HG03571 (cell line): ENCODE data around the gene HOXD12.

Experiments used
- ATAC-seq: cut with Tn5 transposase; IDR thresholded peaks from one replicate; pipeline ENCODE4 v1.9.1; 2021; ENCODE audit not compliant: unreplicated experiment

HOXD12 gene

DNA sequence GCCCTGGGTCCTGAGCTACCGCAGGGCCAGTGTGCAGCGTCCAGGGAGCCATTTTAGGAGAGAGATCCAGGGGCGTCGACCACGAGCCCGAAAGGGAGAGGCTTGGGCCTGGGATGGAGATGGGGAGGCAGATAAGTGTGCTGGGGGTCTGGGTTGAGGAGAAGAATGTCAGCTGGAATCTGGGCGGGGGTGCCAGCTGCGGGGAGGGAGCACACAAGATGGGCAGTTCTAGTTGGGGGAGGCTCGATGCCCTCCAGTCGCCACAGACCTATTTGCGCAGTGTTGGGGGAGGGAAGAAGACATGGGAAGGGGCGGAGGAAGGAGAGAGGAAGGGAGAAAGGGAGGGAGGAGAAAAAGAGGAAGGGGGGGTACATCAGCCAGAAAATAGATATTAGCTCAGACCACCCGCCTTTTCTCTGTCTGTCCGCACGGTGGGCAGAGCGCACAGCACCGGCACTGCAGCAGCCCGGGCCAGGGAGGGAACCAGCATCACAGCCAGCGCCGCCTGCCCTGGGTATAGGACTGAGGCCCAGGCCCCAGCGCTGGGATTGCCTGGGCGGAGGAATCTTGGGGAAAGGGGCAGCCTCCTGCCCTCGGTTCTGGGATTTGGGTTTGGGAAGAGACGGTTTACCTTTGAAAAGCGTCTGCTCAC, 5.6 kb downstream of the HOXD12 start:
- ATAC-seq, result no peak

GRCh38 chr2:176105730-176106580, 6.4 kb downstream of the HOXD12 start:
- no peak for ATAC-seq

- ATAC-seq, result no peak
Measured at GRCh38 chr2:176106581-176107539, 7.3 kb downstream of the HOXD12 start, which contains the start of gene HOXD11. TSS of gene HOXD11 (plus strand) at chr2:176107280. CDS start at chr2:176107356, 76 bp downstream.

DNA sequence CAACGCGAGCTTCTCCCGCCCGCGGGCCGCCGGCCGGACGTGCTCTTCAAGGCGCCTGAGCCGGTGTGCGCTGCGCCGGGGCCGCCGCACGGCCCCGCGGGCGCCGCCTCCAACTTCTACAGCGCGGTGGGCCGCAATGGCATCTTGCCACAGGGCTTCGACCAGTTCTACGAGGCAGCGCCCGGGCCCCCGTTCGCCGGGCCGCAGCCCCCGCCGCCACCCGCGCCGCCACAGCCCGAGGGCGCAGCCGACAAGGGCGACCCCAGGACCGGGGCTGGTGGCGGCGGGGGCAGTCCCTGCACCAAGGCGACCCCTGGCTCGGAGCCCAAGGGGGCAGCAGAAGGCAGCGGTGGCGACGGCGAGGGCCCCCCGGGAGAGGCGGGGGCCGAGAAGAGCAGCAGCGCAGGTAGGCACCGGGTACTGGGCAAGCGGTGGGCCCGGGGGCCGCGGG, 8.2 kb downstream of the HOXD12 start:
- ATAC-seq, result no peak

DNA sequence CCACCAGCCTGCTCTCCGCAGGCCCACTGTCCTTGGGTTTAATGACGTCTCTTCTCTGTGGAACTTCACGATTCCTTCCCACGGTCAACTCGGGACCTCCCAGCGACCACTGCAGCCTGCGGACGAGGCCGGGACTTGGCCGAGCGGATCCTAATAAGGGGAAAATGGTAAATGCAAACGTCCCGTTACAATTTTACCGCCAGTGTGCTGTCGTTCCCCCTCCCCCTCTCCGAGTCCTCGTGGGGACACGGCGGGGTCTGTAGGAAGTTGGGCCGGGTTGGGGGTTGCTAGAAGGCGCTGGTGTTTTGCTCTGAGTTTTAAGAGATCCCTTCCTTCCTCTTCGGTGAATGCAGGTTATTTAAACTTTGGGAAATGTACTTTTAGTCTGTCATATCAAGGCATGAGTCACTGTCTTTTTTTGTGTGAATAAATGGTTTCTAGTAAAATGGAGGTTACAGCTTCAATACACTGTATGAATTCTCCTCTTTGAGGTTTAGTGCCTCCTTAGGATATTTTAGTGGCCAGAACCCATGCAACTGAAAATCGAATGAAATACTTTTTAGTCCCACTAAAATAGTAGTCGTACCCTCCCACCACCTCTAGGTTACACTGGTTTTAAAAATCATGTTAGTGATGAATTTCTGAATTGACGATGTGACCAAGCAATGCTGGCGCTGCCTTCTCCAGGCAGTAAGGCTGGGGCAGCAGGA, 9.8 kb downstream of the HOXD12 start:
- ATAC-seq, result no peak

DNA sequence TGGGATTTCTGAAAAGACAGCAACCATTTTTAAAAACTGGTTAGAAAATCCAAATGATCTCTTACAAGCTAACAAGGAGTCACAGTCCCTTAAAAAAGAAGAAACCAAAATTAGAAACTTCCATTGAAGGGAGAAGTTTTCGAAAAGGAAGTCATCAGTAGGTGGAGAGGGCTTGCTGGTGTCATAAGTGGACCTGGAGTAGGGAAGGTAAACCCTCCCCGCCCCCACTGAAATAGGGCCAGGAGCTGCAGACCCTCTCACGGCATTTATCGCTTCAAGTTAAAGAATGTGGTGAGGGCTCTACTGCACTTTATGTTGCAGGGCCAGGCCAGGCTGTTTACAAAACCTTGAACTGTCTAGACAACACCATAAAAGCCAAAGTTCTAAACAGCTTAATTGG, 10.4 kb downstream of the HOXD12 start:
- no peak for ATAC-seq

GRCh38 chr2:176110415-176111308, 11.1 kb downstream of the HOXD12 start:
- ATAC-seq, result no peak

- ATAC-seq, result no peak
Measured at GRCh38 chr2:176111309-176111663, 11.7 kb downstream of the HOXD12 start.

DNA sequence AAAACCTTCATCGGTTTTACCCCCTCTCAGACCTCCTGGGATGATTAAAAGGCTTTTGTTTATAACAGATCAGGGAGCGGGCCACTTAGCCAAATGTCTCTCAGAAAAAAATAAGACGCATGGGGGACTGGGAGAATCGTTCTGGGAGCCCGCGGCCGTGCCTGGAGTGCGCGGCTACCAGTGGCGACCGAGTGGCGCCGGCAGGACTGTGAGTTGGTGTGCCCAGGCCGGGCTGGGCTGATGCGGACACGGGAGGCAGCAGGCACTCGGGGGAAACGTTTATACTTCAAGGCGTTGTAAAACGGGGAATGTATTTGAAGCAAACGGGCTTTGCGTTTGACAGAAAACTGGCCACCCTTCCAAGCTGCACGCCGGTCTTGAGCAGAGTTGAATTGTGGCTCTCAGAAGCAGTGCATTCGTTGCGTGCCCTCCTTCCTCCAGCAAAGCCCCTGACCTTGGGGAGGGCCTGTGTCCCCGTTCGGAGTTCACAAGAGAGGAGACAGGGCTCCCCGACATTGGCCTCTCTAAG, 12.3 kb downstream of the HOXD12 start:
- no peak for ATAC-seq

DNA sequence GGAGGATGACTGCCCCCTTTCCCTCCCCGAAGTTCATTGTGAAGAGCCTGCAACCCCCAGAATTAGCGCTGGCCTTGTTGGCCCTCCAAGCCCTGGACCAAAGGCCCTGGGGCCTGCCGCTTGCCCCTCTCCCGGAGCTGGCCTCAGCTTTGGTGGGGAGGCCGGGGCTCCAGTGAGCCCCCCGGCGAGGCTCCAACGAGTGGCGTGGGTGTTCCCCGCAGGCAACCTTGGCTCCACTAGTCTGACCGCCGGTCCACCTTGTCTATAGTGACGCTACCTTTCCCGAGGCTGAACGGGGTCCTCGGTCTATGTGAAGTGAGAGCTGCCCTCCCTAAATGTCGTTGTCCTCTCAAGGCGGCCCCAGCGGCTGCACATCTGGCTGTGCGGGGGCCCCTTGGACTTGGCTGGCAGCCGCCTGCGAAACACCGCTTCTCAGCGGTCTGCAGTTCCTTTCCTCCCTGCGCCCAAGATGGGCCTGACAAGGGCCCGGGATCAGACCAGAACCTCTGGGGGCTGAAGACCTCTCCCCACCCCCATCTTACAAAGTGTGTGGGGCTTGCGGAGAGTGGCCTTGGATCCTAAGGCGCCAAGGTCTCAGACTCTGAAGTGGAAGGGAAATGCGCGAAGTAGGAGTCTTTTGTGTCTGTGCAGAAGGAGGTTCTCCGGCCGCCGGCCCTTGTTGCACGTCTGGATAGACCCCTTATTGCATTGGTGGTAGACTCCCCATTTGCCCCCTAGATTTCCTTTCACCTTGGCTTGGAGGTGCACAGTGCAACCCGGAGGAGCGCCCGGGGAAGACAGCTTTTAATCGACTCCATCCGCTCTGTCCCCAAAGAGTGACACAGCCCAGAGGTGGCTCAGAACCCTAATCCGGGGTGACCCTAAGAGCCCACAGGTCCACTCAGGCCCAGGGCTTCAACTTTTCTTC, 13.0 kb downstream of the HOXD12 start:
- no peak for ATAC-seq

DNA sequence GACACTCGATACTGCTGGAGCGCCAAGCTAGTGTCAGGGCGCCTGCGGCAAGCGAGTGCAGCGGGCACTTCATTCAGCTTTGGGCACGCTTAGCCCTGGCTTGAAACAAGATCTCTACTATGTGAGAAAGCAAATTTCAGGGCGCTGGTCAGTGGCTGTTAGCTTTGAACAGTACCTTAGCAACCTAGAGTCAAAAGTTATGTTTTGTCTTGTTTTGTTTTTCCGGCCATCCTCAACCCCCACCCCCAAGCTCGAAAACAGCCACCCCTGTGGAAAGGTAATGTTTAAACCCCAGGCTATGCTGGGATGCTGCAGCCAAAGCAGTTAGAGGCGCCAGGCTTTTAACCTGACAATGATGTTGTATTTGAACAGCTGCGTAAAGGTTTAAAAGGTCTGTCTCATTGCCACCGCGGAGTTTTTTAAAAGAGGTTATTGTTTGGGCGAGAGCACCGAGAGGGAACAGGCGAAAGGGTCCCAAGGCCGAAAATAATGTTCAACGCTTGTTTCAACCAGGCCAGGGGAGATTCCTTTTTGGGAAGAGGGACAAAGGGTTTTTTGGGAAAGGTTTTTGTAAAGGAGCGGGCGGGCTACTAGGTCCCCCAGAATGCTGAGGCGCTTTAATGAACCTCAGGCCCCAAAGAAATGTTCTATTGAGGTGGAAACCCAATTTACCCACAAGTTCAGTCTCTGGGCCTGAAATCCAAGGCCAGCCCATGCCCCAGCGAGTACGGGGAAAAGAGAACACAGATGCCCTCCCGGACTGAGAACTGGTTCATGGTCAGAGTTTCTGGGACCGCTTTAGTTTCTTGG, 14.7 kb downstream of the HOXD12 start:
- no peak for ATAC-seq

GRCh38 chr2:176114930-176115625, 15.5 kb downstream of the HOXD12 start:
- ATAC-seq, result no peak

- no peak for ATAC-seq
Measured at GRCh38 chr2:176115883-176116813, 16.6 kb downstream of the HOXD12 start, which contains the start of gene HOXD10. TSS of gene HOXD10 (plus strand) at chr2:176116778. CDS start at chr2:176116834, 56 bp downstream.

- no peak for ATAC-seq
Measured at GRCh38 chr2:176117162-176117822, 17.7 kb downstream of the HOXD12 start.

GRCh38 chr2:176117823-176118371, 18.3 kb downstream of the HOXD12 start:
- ATAC-seq, result no peak
